Keratinocyte (primary cell): ENCODE data around the gene MDN1. TPM values are rescaled to one million over a fixed set of nuclear protein-coding genes. Genes with fewer than 3 reads are reported as not detected.

Experiments used
- DNase-seq: peaks from one replicate; pipeline ENCODE4 v3.0.0-alpha.2; 2011; ENCODE audit warnings: low read depth, missing footprints, low spot score
- FAIRE-seq: peaks from 2 replicates; lab custom pipeline; 2011; peaks lifted over from hg19 to GRCh38; lab: Jason Lieb, UNC
- H2AFZ ChIP-seq: 2 replicates; pipeline ENCODE4 v1.6.0; 2012; ENCODE audit warnings: low read length, control low read depth, inconsistent platforms; ENCODE audit not compliant: control insufficient read depth
- H3K27ac ChIP-seq: 2 replicates; pipeline ENCODE4 v1.5.1; 2011; ENCODE audit warnings: low read length; ENCODE audit not compliant: control insufficient read depth, insufficient read depth
- H3K27me3 ChIP-seq: 3 replicates; pipeline ENCODE4 v1.6.0; 2011; ENCODE audit warnings: low read length; ENCODE audit not compliant: control insufficient read depth, insufficient read depth; ENCODE audit errors: extremely low read depth
- H3K36me3 ChIP-seq, 2 experiments: 2 replicates in 1 of 2; 3 replicates in 1 of 2; pipeline ENCODE4 v1.5.1; 2011; ENCODE audit warnings: low read length in 2 of 2, mild to moderate bottlenecking in 1 of 2; ENCODE audit not compliant: control insufficient read depth in 2 of 2, insufficient read depth in 2 of 2; ENCODE audit errors: extremely low read depth in 1 of 2
- H3K4me1 ChIP-seq: 3 replicates; pipeline ENCODE4 v1.5.1; 2011; ENCODE audit warnings: low read length; ENCODE audit not compliant: control insufficient read depth, insufficient read depth; ENCODE audit errors: extremely low read depth
- H3K4me2 ChIP-seq: 3 replicates; pipeline ENCODE4 v1.6.0; 2011; ENCODE audit warnings: low read depth, low read length; ENCODE audit not compliant: control insufficient read depth, insufficient read depth; ENCODE audit errors: extremely low read depth
- H3K4me3 ChIP-seq, 3 experiments: fragments of 200-600 bp in 1 of 3; sonication (generic) in 1 of 3; 2 replicates in 2 of 3; 3 replicates in 1 of 3; pipeline ENCODE4 v1.5.1; 2011 to 2016; ENCODE audit warnings: low read length in 3 of 3, mild to moderate bottlenecking in 3 of 3, control low read depth in 2 of 3, inconsistent platforms in 1 of 3, low read depth in 1 of 3, mixed read lengths in 1 of 3, mixed run types in 1 of 3, moderate library complexity in 1 of 3; ENCODE audit not compliant: control insufficient read depth in 2 of 3, insufficient read depth in 2 of 3; ENCODE audit errors: extremely low read depth in 1 of 3
- H3K79me2 ChIP-seq: 2 replicates; pipeline ENCODE4 v1.6.0; 2012; ENCODE audit warnings: low read length; ENCODE audit not compliant: control insufficient read depth, insufficient read depth
- H3K9ac ChIP-seq: 3 replicates; pipeline ENCODE4 v1.6.0; 2011; ENCODE audit warnings: low read length; ENCODE audit not compliant: control insufficient read depth, insufficient read depth; ENCODE audit errors: extremely low read depth
- H3K9me1 ChIP-seq: 3 replicates; pipeline ENCODE4 v1.6.0; 2011; ENCODE audit warnings: low read length; ENCODE audit not compliant: control insufficient read depth, insufficient read depth; ENCODE audit errors: extremely low read depth
- H3K9me3 ChIP-seq: 2 replicates; pipeline ENCODE4 v1.5.1; 2012; ENCODE audit warnings: low read depth, low read length; ENCODE audit not compliant: control insufficient read depth
- H4K20me1 ChIP-seq: 3 replicates; pipeline ENCODE4 v1.6.0; 2011; ENCODE audit warnings: low read length; ENCODE audit not compliant: control insufficient read depth, insufficient read depth; ENCODE audit errors: extremely low read depth
- EZH2 ChIP-seq: IDR thresholded peaks from one replicate; pipeline ENCODE4 v1.6.1; 2012; ENCODE audit warnings: inconsistent platforms, mild to moderate bottlenecking, low read length, moderate library complexity
- dilution Hi-C: fragments of 300-500 bp; cut with MboI; formaldehyde crosslinking; loops from one replicate; pipeline ENCODE4 v1.7.0; 2020; ENCODE audit warnings: low sequenced_read_pairs; ENCODE audit not compliant: extremely low pct_ligation_motif_present
- polyA plus RNA-seq, 5 experiments: library from polyadenylated mRNA; depleted of rRNA in 3 of 5; stranded (reverse) in 3 of 5; stranded (forward) in 1 of 5; unstranded in 1 of 5; fragments of >200 nt; gene quantifications; 1 replicate in 1 of 5; 2 replicates in 3 of 5; 3 replicates in 1 of 5; pipeline versions ENCODE4 v1.2.1 to v1.2.3, GENCODE V29; 2011 to 2012; ENCODE audit warnings: missing spikeins in 2 of 5, low read depth in 1 of 5, low replicate concordance in 1 of 5
- TF ChIP-seq, protein P1 (sequence below), 3 experiments: IDR thresholded peaks in 1 of 3; conservative IDR thresholded peaks in 1 of 3; optimal IDR thresholded peaks in 1 of 3; 2 replicates in 2 of 3; 3 replicates in 1 of 3; pipeline versions ENCODE3 to v1.5.1; 2011; ENCODE audit warnings: low read length in 3 of 3, mild to moderate bottlenecking in 3 of 3, moderate library complexity in 2 of 3, control low read depth in 1 of 3, inconsistent platforms in 1 of 3; ENCODE audit not compliant: insufficient read depth in 2 of 3; ENCODE audit errors: extremely low read depth in 1 of 3

Gene MDN1
- polyA plus RNA-seq, 1 donor (not counting 4 experiments of a cell fraction or from before 2014, with no cell fraction given), result 16.0 TPM

DNA sequence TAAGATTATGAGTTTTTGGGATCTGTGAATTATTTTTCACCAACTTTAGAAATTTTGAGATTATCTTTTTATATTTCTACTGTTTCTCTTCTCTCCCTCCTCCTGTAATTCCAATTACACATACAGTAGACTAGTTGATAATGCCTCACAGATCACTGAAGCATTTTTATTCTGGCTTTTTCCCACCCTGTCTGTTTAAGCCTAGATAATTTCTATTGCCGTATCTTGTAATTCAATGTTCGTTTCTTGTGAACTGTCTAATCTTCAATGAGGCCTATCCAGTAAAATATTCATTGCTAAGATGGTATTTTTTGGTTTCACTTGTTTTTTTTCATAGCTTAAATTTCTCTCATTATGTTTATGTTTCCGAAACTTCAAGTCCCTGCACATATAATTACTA, 12.0 kb downstream of the MDN1 start:
- no peaks in the 10 kb centered on the region for H3K9me3 ChIP-seq
- H2AFZ ChIP-seq, result no peak overlapping the region
- FAIRE-seq (no peak), DNase-seq (no peak)
- H3K27me3 ChIP-seq, result no peaks in the 10 kb centered on the region
- H3K79me2 ChIP-seq, result peaks cover 79% of the 10 kb centered on the region
- no peaks in the 10 kb centered on the region for H3K9me1 ChIP-seq
- no peaks in the 10 kb centered on the region for H3K4me1 ChIP-seq
- peaks cover 0 to 6% of the 10 kb centered on the region in 2 experiments for H3K36me3 ChIP-seq
- no peak overlapping the region for H3K27ac ChIP-seq
- no peak overlapping the region for H3K9ac ChIP-seq
- dilution Hi-C loops, result no loop called here
- H4K20me1 ChIP-seq, result no peaks in the 10 kb centered on the region
- H3K4me3 ChIP-seq, result no peak overlapping the region
- H3K4me2 ChIP-seq, result no peak overlapping the region
- TF ChIP-seq, protein P1, sequence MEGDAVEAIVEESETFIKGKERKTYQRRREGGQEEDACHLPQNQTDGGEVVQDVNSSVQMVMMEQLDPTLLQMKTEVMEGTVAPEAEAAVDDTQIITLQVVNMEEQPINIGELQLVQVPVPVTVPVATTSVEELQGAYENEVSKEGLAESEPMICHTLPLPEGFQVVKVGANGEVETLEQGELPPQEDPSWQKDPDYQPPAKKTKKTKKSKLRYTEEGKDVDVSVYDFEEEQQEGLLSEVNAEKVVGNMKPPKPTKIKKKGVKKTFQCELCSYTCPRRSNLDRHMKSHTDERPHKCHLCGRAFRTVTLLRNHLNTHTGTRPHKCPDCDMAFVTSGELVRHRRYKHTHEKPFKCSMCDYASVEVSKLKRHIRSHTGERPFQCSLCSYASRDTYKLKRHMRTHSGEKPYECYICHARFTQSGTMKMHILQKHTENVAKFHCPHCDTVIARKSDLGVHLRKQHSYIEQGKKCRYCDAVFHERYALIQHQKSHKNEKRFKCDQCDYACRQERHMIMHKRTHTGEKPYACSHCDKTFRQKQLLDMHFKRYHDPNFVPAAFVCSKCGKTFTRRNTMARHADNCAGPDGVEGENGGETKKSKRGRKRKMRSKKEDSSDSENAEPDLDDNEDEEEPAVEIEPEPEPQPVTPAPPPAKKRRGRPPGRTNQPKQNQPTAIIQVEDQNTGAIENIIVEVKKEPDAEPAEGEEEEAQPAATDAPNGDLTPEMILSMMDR (optimal IDR thresholded peaks at IDR 0.05 in 1 of 3, IDR thresholded peaks at IDR 0.05 in 1 of 3, conservative IDR thresholded peaks at IDR 0.05 in 1 of 3; ENCODE audit: extremely low read depth in 1 of 3, insufficient read depth in 2 of 3, low read length in 3 of 3), result no peak
- TF ChIP-seq EZH2, result no peak

DNA sequence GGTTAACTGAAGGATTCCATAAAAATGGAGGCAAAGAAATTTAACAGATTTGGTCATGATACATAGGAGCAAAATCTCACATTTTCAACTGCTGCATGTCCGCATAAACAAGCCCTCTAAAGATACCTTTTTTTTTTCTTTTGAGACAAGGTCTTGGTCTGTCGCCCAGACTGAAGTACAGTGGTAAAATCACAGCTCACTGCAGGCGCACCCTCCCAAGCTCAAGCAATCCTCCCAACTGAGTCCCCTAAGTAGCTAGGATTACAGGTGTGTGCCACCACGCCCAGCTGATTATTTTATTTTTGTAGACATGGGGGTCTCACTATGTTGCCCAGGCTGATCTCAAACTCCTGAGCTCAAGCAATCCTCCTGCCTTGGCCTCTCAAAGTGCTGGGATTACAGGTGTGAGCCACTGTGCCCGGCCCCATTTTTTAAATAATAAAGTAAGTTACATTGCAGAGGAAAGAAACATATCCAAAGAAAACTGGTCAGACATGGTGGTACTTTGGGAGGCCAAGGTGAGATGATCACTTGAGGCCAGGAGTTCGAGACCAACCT, 13.7 kb downstream of the MDN1 start:
- H4K20me1 ChIP-seq, result no peaks in the 10 kb centered on the region
- dilution Hi-C loops, result no loop called here
- no peaks in the 10 kb centered on the region for H3K27me3 ChIP-seq
- H3K9me1 ChIP-seq, result no peaks in the 10 kb centered on the region
- H3K27ac ChIP-seq, result no peak overlapping the region
- DNase-seq, result no peak
- no peak overlapping the region for H2AFZ ChIP-seq
- no peak for TF ChIP-seq EZH2
- H3K79me2 ChIP-seq, result peaks cover 63% of the 10 kb centered on the region
- H3K36me3 ChIP-seq, result peaks cover 0 to 7% of the 10 kb centered on the region in 2 experiments
- FAIRE-seq, result no peak
- H3K9ac ChIP-seq, result no peak overlapping the region
- H3K4me3 ChIP-seq, result no peak overlapping the region
- no peak overlapping the region for H3K4me2 ChIP-seq
- no peaks in the 10 kb centered on the region for H3K9me3 ChIP-seq
- no peaks in the 10 kb centered on the region for H3K4me1 ChIP-seq

DNA sequence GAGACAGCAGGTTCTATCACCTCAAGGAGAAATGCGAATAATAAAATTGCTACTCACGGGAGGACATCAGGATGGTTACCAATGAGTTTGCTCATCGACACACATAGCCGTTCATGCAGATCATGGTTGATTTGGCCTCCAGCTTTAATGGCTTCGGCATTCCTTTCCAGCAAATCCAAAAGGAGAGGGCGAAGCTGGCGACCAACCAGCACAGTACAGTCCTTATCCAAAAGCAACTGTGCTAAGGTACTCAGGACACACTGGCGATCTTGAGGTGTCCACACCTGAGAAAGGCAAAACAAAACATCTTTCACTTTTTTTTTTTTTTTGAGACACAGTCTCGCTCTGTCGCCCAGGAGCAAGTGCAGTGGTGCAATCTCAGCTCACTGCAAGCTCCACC, 16.3 kb downstream of the MDN1 start:
- Histone ChIP-seq H3K4me1 (no peaks in the 10 kb centered on the region), H3K27ac (no peak overlapping the region), H3K79me2 (peaks cover 44% of the 10 kb centered on the region), H3K9me1 (no peaks in the 10 kb centered on the region), H4K20me1 (no peaks in the 10 kb centered on the region), H3K9ac (no peak overlapping the region), H3K4me3 (no peak overlapping the region), H3K36me3 (peaks cover 11 to 12% of the 10 kb centered on the region in 2 experiments), H3K9me3 (no peaks in the 10 kb centered on the region), H2AFZ (no peak overlapping the region), H3K4me2 (no peak overlapping the region), H3K27me3 (no peaks in the 10 kb centered on the region)
- FAIRE-seq (no peak), DNase-seq (no peak)
- dilution Hi-C loops, result no loop called here
- TF ChIP-seq, protein P1 (optimal IDR thresholded peaks at IDR 0.05 in 1 of 3, IDR thresholded peaks at IDR 0.05 in 1 of 3, conservative IDR thresholded peaks at IDR 0.05 in 1 of 3; ENCODE audit: extremely low read depth in 1 of 3, insufficient read depth in 2 of 3, low read length in 3 of 3), result no peak
- TF ChIP-seq EZH2, result no peak
